GM10266 (cell line): Measurements from ENCODE around the gene ALG5.

ENCODE experiments used
- DNase-seq: peaks from one replicate; pipeline ENCODE4 v3.0.0; 2012; ENCODE audit errors: extremely low spot score
- TF ChIP-seq, protein P1 (sequence below): IDR thresholded peaks from 2 replicates; pipeline ENCODE4 v1.5.1; 2012; ENCODE audit warnings: mild to moderate bottlenecking, low read depth; ENCODE audit not compliant: control insufficient read depth, insufficient read depth; ENCODE audit errors: missing control alignments

ALG5 gene

DNA sequence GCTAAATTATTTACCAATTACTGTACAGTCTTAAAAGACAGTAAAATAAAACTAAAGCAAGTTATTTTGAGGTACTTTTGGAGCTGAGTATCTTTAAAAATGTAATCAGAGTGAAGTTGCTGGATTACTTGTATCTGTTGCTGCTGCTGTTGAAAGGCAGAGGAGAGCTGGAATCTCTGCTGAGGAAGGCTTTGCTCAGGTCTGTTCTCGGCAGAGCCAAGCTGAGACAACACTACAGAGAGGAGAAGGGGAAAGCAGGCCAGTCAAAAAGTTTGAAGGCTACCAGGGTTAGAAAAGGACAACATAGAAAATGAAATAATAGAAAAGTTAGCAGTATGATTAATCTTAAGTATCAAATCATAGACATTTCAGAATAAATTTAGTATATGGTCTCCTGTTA lies 11.3 kb upstream of the ALG5 start:
- DNase-seq: no peak
- TF ChIP-seq, protein P1, sequence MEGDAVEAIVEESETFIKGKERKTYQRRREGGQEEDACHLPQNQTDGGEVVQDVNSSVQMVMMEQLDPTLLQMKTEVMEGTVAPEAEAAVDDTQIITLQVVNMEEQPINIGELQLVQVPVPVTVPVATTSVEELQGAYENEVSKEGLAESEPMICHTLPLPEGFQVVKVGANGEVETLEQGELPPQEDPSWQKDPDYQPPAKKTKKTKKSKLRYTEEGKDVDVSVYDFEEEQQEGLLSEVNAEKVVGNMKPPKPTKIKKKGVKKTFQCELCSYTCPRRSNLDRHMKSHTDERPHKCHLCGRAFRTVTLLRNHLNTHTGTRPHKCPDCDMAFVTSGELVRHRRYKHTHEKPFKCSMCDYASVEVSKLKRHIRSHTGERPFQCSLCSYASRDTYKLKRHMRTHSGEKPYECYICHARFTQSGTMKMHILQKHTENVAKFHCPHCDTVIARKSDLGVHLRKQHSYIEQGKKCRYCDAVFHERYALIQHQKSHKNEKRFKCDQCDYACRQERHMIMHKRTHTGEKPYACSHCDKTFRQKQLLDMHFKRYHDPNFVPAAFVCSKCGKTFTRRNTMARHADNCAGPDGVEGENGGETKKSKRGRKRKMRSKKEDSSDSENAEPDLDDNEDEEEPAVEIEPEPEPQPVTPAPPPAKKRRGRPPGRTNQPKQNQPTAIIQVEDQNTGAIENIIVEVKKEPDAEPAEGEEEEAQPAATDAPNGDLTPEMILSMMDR: no peak

DNA sequence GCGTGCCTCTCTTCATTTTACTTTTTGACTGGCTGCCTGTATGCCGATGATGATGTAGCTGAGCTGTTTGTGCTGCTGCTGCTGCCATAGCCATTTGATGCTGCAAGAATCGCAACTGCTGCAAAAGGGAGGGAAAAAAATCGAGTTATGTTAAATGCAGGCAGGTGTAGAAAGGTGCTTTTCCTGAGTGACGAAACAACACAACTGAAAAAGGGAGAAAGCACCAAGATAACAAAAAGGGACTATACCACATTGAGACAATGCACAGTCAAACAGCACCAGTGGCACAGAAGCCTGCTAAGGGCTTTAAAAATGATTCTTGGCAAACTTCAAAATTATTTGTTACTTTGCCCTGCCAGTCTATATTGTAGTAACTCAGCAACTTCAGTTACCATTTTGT lies 10.6 kb upstream of the ALG5 start:
- TF ChIP-seq, protein P1: no peak
- no peak for DNase-seq

DNA sequence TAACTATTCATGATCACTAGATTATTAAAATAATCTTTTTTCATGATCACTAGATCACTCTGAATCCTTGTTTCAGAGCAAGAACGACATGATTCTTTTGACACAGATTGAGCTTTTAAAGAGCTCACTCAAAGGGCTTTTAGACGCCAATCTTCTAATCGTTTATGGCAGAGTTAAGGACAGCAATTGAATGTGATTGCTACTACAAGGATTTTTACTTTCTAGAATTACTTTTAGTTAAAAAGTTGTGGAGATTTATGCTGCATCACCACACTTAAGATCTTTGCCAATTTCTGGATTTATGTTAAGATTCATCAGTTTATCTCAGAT lies 2.7 kb upstream of the ALG5 start:
- TF ChIP-seq, protein P1: no peak
- no peak for DNase-seq

DNA sequence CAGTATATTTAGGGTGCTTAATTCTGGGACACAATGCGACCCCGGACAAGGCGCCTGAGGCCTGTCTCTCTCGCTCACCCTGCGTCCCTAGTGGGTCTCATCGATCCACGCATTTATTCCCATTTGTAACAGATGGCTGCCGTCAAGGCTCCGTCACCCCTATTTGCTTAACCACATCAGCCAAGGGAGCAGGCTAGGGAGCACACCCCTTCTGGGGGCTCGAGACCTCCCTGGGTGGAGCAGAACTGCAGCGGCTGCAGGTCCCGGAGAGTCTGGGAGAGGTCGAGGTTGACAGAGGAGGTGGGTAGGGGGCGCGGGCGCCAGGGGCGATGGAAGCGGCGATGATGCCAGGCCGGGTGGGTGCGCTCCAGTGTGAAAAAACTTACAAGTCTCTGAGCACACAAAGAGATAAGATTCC lies 507 bp downstream of the ALG5 start:
- DNase-seq: no peak
- TF ChIP-seq, protein P1: no peak

DNA sequence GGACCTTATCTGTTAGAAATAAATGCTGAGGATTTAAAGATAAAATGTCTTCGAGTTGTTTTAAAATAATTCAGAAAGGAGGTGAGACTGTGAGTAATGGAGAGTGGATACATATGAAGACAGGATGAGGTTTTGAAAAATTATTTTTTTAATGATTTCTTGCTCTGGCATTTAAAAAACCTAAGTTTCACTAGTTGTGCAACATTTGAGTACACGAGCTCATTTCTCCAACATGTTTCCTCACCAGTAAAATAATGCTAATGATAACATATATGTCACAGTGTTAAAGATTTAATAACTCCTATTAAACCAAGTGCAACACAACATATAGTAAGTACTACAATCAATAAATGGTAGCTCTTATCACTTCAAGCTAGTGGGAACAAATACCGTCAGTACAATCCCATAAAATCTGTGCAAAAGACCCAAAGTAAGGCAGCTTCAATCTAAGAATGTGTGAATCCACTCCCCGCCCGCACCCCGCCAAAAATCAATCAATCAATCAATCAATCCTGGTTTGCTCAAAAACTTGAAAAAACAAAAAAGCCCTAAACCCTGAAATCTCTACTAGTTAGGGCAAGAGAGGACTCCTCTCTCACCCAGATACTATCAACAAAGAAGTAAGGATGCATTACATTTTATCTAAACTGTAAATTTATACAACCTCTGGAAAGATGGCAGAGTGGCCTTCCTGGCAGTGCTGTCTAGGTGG lies 1.3 kb downstream of the ALG5 start:
- DNase-seq: no peak

DNA sequence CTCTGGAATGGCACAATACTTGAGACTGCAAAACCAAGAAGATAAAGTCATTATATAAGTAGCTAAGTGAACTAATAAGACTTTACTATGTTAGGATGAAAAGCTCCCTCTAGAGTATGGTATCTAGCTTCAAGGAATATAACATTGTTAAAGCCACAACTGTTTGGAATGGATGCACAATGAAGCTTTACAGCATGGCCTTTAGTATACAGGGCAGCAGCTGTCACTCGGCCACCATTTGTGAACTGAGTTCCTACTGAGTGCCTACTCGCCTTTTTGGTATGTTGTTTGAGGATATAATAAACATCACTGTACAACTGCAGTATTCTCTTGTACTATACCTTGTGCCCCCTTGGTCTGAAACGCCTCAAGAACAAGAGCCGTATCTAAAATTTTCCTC lies 6.8 kb downstream of the ALG5 start:
- TF ChIP-seq, protein P1: no peak
- no peak for DNase-seq

More for the DNA sequence above, 1.3 kb downstream of the ALG5 start:
- TF ChIP-seq, protein P1: no peak

DNA sequence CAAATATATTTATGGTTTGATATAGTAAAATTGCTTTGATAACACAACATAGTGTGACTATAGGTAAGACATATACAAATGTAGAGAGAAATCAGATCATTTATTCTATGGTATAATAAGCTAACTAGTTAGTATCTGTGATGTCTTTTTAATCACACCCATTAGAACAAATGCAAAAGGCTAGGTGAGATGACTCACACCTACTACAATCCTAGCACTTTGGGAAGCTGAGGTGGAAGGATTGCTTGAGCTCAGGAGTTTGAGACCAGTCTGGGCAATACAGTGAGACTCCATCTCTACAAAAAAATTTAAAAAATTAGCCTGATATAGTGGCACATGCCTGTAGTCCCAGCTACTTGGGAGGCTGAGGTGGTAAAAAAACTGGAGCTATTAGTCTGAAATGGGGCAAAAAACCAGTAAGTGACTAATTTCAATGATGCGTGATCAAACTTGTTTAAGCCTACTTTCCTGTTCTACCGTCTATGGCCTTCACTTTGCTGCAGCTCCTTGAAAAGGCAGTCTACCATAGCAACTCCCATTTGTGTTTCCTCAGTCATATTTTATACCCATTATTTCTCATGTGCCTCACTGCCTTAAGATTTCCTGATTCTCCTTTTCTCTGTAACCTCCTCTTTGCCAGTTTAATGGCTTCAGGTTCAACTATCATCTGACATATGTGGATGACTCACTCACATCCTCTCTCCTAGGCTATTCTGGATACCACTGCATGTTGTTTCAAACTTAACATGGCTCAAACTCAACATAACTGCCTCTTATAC lies 12.5 kb downstream of the ALG5 start:
- TF ChIP-seq, protein P1: no peak
- DNase-seq: no peak
